ENCODE data around the gene AURKB.

GRCh38 chr17:8160224-8160577, 50.2 kb downstream of the AURKB start:
- TF ChIP-seq CTCF (IDR thresholded peaks at IDR 0.05) = no peak
- no peak for TF ChIP-seq POLR2A (IDR thresholded peaks at IDR 0.05)
